ENCODE measurements around the gene KANSL1. TPM values are rescaled to one million over a fixed set of nuclear protein-coding genes. Genes with fewer than 3 reads are reported as not detected.

The KANSL1 gene
- polyA plus RNA-seq, 1 of the 3 experiments (the other 2 are of a cell fraction): 10.0 TPM

DNA sequence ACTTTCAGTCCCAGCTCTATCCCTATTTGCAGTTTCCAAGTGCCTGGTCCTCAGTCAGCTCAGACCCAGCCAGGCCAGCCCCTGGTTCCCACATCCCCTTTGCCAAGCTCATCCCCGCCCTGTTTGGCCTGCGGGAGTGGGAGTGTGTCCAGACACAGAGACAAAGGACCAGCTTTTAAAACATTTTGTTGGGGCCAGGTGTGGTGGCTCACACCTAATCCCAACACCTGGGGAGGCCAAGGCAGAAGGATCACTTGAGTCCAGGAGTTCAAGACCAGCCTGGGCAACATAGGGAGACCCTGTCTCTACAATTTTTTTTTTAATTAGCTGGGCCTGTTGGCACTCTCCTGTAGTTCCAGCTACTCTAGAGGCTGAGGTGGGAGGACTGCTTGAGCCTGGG is 192.5 kb downstream of the KANSL1 start (continued):
- TF ChIP-seq, protein P1, sequence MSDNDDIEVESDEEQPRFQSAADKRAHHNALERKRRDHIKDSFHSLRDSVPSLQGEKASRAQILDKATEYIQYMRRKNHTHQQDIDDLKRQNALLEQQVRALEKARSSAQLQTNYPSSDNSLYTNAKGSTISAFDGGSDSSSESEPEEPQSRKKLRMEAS (IDR thresholded peaks at IDR 0.05; ENCODE audit: low read depth): no peak
- TF ChIP-seq RXRA (IDR thresholded peaks at IDR 0.05; ENCODE audit: borderline replicate concordance, low read depth) (no peak), MEF2A (IDR thresholded peaks at IDR 0.05; ENCODE audit: borderline replicate concordance, low read depth) (no peak), GATA2 (CRISPR knock-in tag; IDR thresholded peaks at IDR 0.05) (no peak), YY1 (IDR thresholded peaks at IDR 0.05; ENCODE audit: low read depth) (no peak)
- TF ChIP-seq, protein P2, sequence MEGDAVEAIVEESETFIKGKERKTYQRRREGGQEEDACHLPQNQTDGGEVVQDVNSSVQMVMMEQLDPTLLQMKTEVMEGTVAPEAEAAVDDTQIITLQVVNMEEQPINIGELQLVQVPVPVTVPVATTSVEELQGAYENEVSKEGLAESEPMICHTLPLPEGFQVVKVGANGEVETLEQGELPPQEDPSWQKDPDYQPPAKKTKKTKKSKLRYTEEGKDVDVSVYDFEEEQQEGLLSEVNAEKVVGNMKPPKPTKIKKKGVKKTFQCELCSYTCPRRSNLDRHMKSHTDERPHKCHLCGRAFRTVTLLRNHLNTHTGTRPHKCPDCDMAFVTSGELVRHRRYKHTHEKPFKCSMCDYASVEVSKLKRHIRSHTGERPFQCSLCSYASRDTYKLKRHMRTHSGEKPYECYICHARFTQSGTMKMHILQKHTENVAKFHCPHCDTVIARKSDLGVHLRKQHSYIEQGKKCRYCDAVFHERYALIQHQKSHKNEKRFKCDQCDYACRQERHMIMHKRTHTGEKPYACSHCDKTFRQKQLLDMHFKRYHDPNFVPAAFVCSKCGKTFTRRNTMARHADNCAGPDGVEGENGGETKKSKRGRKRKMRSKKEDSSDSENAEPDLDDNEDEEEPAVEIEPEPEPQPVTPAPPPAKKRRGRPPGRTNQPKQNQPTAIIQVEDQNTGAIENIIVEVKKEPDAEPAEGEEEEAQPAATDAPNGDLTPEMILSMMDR (IDR thresholded peaks at IDR 0.05): no peak
- TF ChIP-seq, protein P3, sequence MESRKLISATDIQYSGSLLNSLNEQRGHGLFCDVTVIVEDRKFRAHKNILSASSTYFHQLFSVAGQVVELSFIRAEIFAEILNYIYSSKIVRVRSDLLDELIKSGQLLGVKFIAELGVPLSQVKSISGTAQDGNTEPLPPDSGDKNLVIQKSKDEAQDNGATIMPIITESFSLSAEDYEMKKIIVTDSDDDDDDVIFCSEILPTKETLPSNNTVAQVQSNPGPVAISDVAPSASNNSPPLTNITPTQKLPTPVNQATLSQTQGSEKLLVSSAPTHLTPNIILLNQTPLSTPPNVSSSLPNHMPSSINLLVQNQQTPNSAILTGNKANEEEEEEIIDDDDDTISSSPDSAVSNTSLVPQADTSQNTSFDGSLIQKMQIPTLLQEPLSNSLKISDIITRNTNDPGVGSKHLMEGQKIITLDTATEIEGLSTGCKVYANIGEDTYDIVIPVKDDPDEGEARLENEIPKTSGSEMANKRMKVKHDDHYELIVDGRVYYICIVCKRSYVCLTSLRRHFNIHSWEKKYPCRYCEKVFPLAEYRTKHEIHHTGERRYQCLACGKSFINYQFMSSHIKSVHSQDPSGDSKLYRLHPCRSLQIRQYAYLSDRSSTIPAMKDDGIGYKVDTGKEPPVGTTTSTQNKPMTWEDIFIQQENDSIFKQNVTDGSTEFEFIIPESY (IDR thresholded peaks at IDR 0.05; ENCODE audit: borderline replicate concordance, low read depth): no peak

DNA sequence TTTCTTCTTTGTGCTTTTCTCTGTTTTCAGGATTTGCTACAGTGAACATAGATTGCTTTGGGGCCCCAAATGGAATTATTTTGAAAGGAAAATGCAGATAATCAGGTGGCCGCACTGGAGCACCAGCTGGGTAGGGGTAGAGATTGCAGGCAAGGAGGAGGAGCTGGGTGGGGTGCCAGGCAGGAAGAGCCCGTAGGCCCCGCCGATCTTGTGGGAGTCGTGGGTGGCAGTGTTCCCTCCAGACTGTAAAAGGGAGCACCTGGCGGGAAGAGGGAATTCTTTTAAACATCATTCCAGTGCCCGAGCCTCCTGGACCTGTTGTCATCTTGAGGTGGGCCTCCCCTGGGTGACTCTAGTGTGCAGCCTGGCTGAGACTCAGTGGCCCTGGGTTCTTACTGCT is 192.9 kb downstream of the KANSL1 start:
- Histone ChIP-seq H2AFZ (ENCODE audit: low read depth) (no peak overlapping the region), H3K4me2 (no peak overlapping the region), H3K79me2 (ENCODE audit: insufficient read depth) (no peaks in the 10 kb centered on the region), H3K27ac (ENCODE audit: low read depth in 2 of 2, low read length in 1 of 2) (no peak overlapping the region), H3K27me3 (ENCODE audit: insufficient read depth) (no peaks in the 10 kb centered on the region), H3K9me3 (no peaks in the 10 kb centered on the region), H3K36me3 (replicated peaks in 1 of 2; ENCODE audit: control insufficient read depth in 1 of 2, insufficient read depth in 2 of 2, low read length in 1 of 2) (no peaks in the 10 kb centered on the region), H3K4me3 (ENCODE audit: low read depth in 2 of 2, low read length in 1 of 2) (no peak overlapping the region), H3K4me1 (ENCODE audit: control insufficient read depth in 1 of 2, insufficient read depth in 2 of 2, low read depth in 1 of 2, low read length in 1 of 2) (peaks cover 0 to 9% of the 10 kb centered on the region in 2 experiments; a peak in 1 of 4 replicates), H3K9ac (no peak overlapping the region), H3K9me2 (no peaks in the 10 kb centered on the region), H4K20me1 (ENCODE audit: insufficient read depth) (no peaks in the 10 kb centered on the region), H3F3A (replicated peaks; ENCODE audit: insufficient read depth) (no peaks in the 10 kb centered on the region)
- no peak for DNase-seq
- POLR2A ChIA-PET: no interaction called here
- CTCF ChIA-PET: interaction anchor here (0.7 to 8.5 kb wide), 7 partner anchors 9 to 289 kb away, joined by 3 to 104 read pairs (median 37); partner anchors contain the start of gene KANSL1
- WGBS (ENCODE audit: low lambda C conversion rate): 84% methylated on average over 7 of the region's 7 CpGs
- no peak for TF ChIP-seq TEAD4 (IDR thresholded peaks at IDR 0.05; ENCODE audit: borderline replicate concordance, insufficient read depth)
- TF ChIP-seq RCOR1 (IDR thresholded peaks at IDR 0.05; ENCODE audit: low read length): no peak
- TF ChIP-seq, protein P4, sequence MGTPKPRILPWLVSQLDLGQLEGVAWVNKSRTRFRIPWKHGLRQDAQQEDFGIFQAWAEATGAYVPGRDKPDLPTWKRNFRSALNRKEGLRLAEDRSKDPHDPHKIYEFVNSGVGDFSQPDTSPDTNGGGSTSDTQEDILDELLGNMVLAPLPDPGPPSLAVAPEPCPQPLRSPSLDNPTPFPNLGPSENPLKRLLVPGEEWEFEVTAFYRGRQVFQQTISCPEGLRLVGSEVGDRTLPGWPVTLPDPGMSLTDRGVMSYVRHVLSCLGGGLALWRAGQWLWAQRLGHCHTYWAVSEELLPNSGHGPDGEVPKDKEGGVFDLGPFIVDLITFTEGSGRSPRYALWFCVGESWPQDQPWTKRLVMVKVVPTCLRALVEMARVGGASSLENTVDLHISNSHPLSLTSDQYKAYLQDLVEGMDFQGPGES (IDR thresholded peaks at IDR 0.05; ENCODE audit: low read depth, low read length): no peak
- TF ChIP-seq RXRA (IDR thresholded peaks at IDR 0.05; ENCODE audit: borderline replicate concordance, low read depth): no peak
- TF ChIP-seq SMC3 (IDR thresholded peaks at IDR 0.05; ENCODE audit: low read depth, low read length): no peak
- no peak for TF ChIP-seq TCF12 (IDR thresholded peaks at IDR 0.05)
- TF ChIP-seq, protein P5, sequence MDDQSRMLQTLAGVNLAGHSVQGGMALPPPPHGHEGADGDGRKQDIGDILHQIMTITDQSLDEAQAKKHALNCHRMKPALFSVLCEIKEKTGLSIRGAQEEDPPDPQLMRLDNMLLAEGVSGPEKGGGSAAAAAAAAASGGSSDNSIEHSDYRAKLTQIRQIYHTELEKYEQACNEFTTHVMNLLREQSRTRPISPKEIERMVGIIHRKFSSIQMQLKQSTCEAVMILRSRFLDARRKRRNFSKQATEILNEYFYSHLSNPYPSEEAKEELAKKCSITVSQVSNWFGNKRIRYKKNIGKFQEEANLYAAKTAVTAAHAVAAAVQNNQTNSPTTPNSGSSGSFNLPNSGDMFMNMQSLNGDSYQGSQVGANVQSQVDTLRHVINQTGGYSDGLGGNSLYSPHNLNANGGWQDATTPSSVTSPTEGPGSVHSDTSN (IDR thresholded peaks at IDR 0.05): no peak
- TF ChIP-seq NFIC (IDR thresholded peaks at IDR 0.05; ENCODE audit: borderline replicate concordance): no peak
- no peak for TF ChIP-seq RFX5 (IDR thresholded peaks at IDR 0.05; ENCODE audit: low read length)
- no peak for TF ChIP-seq POLR2AphosphoS5 (IDR thresholded peaks at IDR 0.05; ENCODE audit: low read depth, low read length)
- TF ChIP-seq, protein P3 (IDR thresholded peaks at IDR 0.05; ENCODE audit: borderline replicate concordance, low read depth): no peak
